ENCODE data around the gene C1QTNF1.

- TF ChIP-seq TCF12 (IDR thresholded peaks at IDR 0.05) (no peak), CTCF (IDR thresholded peaks at IDR 0.05) (no peak), REST (IDR thresholded peaks at IDR 0.05; ENCODE audit: low read depth, low read length) (no peak), RCOR1 (IDR thresholded peaks at IDR 0.05; ENCODE audit: low read length) (no peak)
Measured at GRCh38 chr17:78977681-78977943, 46.4 kb upstream of the C1QTNF1 start.

Measured in SK-N-SH (cell line).